Measurements from ENCODE around the gene INO80E. TPM values are rescaled to one million over a fixed set of nuclear protein-coding genes. Genes with fewer than 3 reads are reported as not detected.

INO80E gene
- total RNA-seq, 1 experiment from 2014 or later = 89.8 TPM

GRCh38 chr16:30032083-30032819 is 36.2 kb downstream of the INO80E start:
- no peaks in the 10 kb centered on the region for H3K79me2 ChIP-seq (ENCODE audit: insufficient read depth, low read length)
- POLR2A ChIA-PET = interaction anchor here (0.7 kb wide), 2 partner anchors 59 to 91 kb away, joined by 3 to 4 read pairs; partner anchors contain the start of gene MAPK3
- H4K20me1 ChIP-seq (ENCODE audit: insufficient read depth) = no peaks in the 10 kb centered on the region
- ATAC-seq = peak; percentile 79
- peaks cover 0 to 5% of the 10 kb centered on the region in 2 experiments; a peak in 2 of 4 replicates for H3K4me1 ChIP-seq (ENCODE audit: control insufficient read depth in 1 of 2, insufficient read depth in 2 of 2, low read length in 2 of 2)
- H3K27ac ChIP-seq (ENCODE audit: low read depth, low read length) = no peak overlapping the region
- no peak overlapping the region for H3K4me3 ChIP-seq (replicated peaks in 1 of 2; ENCODE audit: low read depth in 1 of 2, low read length in 2 of 2)
- intact Hi-C loops (cut with micrococcal nuclease) = loop anchor here (1.0 to 2.0 kb wide), 2 partner anchors 332 to 339 kb away; no protein-coding TSS in a partner anchor
- no peaks in the 10 kb centered on the region for H3K36me3 ChIP-seq (ENCODE audit: control insufficient read depth in 1 of 2, insufficient read depth in 2 of 2, low read length in 2 of 2)
- no peak overlapping the region for H3K9ac ChIP-seq (ENCODE audit: low read length)
- RAD21 ChIA-PET (ENCODE audit: low non-redundant PET in 1 of 2, low total read pairs in 2 of 2, uncharacterized antibody in 2 of 2, unreplicated experiment in 2 of 2) = interaction anchor here (0.5 to 2.5 kb wide), 6 partner anchors 184 to 341 kb away, joined by 3 to 11 read pairs (median 5); no protein-coding TSS in a partner anchor
- no peaks in the 10 kb centered on the region for H3K27me3 ChIP-seq (ENCODE audit: insufficient read depth, low read length)
- H3K9me3 ChIP-seq (ENCODE audit: control insufficient read depth in 1 of 2, insufficient read depth in 1 of 2, low read depth in 1 of 2, low read length in 2 of 2) = no peaks in the 10 kb centered on the region
- no peak overlapping the region for H2AFZ ChIP-seq (ENCODE audit: low read depth, low read length, poor library complexity, severe bottlenecking)
- H3K4me2 ChIP-seq (ENCODE audit: low read length) = 0 out of 2 replicates have a peak overlapping the region, but pooled peaks have one; percentile 15
- no peaks in the 10 kb centered on the region for H3K9me2 ChIP-seq (ENCODE audit: insufficient read depth)
- no TSS peak for BruUV-seq (replicated peaks)
- peak; percentile 95 for TF ChIP-seq RAD21 (IDR thresholded peaks at IDR 0.05; ENCODE audit: low read depth)
- TF ChIP-seq, protein P1, sequence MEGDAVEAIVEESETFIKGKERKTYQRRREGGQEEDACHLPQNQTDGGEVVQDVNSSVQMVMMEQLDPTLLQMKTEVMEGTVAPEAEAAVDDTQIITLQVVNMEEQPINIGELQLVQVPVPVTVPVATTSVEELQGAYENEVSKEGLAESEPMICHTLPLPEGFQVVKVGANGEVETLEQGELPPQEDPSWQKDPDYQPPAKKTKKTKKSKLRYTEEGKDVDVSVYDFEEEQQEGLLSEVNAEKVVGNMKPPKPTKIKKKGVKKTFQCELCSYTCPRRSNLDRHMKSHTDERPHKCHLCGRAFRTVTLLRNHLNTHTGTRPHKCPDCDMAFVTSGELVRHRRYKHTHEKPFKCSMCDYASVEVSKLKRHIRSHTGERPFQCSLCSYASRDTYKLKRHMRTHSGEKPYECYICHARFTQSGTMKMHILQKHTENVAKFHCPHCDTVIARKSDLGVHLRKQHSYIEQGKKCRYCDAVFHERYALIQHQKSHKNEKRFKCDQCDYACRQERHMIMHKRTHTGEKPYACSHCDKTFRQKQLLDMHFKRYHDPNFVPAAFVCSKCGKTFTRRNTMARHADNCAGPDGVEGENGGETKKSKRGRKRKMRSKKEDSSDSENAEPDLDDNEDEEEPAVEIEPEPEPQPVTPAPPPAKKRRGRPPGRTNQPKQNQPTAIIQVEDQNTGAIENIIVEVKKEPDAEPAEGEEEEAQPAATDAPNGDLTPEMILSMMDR (IDR thresholded peaks at IDR 0.05 in 2 of 3, conservative IDR thresholded peaks at IDR 0.05 in 1 of 3; ENCODE audit: borderline replicate concordance in 1 of 3, insufficient read depth in 1 of 3, low read depth in 2 of 3, low read length in 2 of 3) = peak; percentile 86 to 97 (median 87)
- no peak for TF ChIP-seq SIN3A (IDR thresholded peaks at IDR 0.05; ENCODE audit: low read depth)
- DNase-seq (ENCODE audit: low read depth, low spot score) = peak; percentile 58
- CTCF ChIA-PET = interaction anchor here (0.7 to 2.6 kb wide), 21 partner anchors 9 to 341 kb away, joined by 3 to 34 read pairs (median 3); partner anchors contain the start of genes PAGR1, SEZ6L2, TAOK2 and TBX6

GRCh38 chr16:30033270-30033669 is 37.2 kb downstream of the INO80E start:
- ChIA-PET POLR2A (no interaction called here), RAD21 (ENCODE audit: low non-redundant PET in 1 of 2, low total read pairs in 2 of 2, uncharacterized antibody in 2 of 2, unreplicated experiment in 2 of 2) (interaction anchor here in 1 of 2 experiments (0.6 to 2.5 kb wide), 2 partner anchors 333 to 338 kb away, joined by 6 to 8 read pairs; no protein-coding TSS in a partner anchor), CTCF (interaction anchor here (1.3 to 2.6 kb wide), 3 partner anchors 16 to 333 kb away, joined by 3 to 34 read pairs (median 8); no protein-coding TSS in a partner anchor)
- H3K36me3 ChIP-seq (ENCODE audit: control insufficient read depth in 1 of 2, insufficient read depth in 2 of 2, low read length in 2 of 2) = no peaks in the 10 kb centered on the region
- no peaks in the 10 kb centered on the region for H3K27me3 ChIP-seq (ENCODE audit: insufficient read depth, low read length)
- no peaks in the 10 kb centered on the region for H3K79me2 ChIP-seq (ENCODE audit: insufficient read depth, low read length)
- no peaks in the 10 kb centered on the region for H4K20me1 ChIP-seq (ENCODE audit: insufficient read depth)
- H2AFZ ChIP-seq (ENCODE audit: low read depth, low read length, poor library complexity, severe bottlenecking) = no peak overlapping the region
- BruUV-seq (replicated peaks) = no TSS peak
- TF ChIP-seq EGR1 (IDR thresholded peaks at IDR 0.05; ENCODE audit: low read depth) (no peak), SIN3A (IDR thresholded peaks at IDR 0.05; ENCODE audit: low read depth) (no peak)
- no peak overlapping the region for H3K4me3 ChIP-seq (replicated peaks in 1 of 2; ENCODE audit: low read depth in 1 of 2, low read length in 2 of 2)
- H3K4me2 ChIP-seq (ENCODE audit: low read length) = no peak overlapping the region
- H3K9ac ChIP-seq (ENCODE audit: low read length) = no peak overlapping the region
- peaks cover 0 to 5% of the 10 kb centered on the region in 2 experiments; a peak in 2 of 4 replicates for H3K4me1 ChIP-seq (ENCODE audit: control insufficient read depth in 1 of 2, insufficient read depth in 2 of 2, low read length in 2 of 2)
- H3K9me2 ChIP-seq (ENCODE audit: insufficient read depth) = no peaks in the 10 kb centered on the region
- DNase-seq (ENCODE audit: low read depth, low spot score) (no peak), ATAC-seq (no peak)
- H3K27ac ChIP-seq (ENCODE audit: low read depth, low read length) = no peak overlapping the region
- no peaks in the 10 kb centered on the region for H3K9me3 ChIP-seq (ENCODE audit: control insufficient read depth in 1 of 2, insufficient read depth in 1 of 2, low read depth in 1 of 2, low read length in 2 of 2)
- intact Hi-C loops (cut with micrococcal nuclease) = loop anchor here (2.0 kb wide), 1 partner anchor 340 kb away; no protein-coding TSS in a partner anchor

Data from HCT116 (cell line).